Uterus (tissue), 4 donors: ENCODE results near the gene SCAF4. TPM values are rescaled to one million over a fixed set of nuclear protein-coding genes. Genes with fewer than 3 reads are reported as not detected.
"Not testable (repeated sequence)": the region's sequence is repeated elsewhere in the genome, so short reads cannot be mapped to it uniquely, and the experiment has no call there.

Source experiments
- DNase-seq, 2 donors: peaks; one replicate each; pipeline ENCODE4 v3.0.0-alpha.2; 2019 to 2020
- H3K27ac ChIP-seq, 2 donors: fragments of 200-600 bp; sonication (generic); 1 replicate in 1 of 2; 2 replicates in 1 of 2; pipeline ENCODE4 v1.5.1; 2016 to 2018
- H3K27me3 ChIP-seq, 2 donors: fragments of 200-600 bp; sonication (generic); one replicate each; pipeline ENCODE4 v1.5.1; 2018 to 2019; ENCODE audit warnings: control low read depth in 1 of 2
- H3K36me3 ChIP-seq, 2 donors: fragments of 200-600 bp; sonication (generic); one replicate each; pipeline ENCODE4 v1.5.1; 2019; ENCODE audit warnings: control low read depth in 1 of 2
- H3K4me1 ChIP-seq, 2 donors: fragments of 200-600 bp; sonication (generic); one replicate each; pipeline ENCODE4 v1.5.1; 2018 to 2019; ENCODE audit warnings: control low read depth in 1 of 2
- H3K4me3 ChIP-seq, 2 donors: fragments of 200-600 bp; sonication (generic); 1 replicate in 1 of 2; 2 replicates in 1 of 2; pipeline ENCODE4 v1.5.1; 2018 to 2019; ENCODE audit warnings: mild to moderate bottlenecking in 1 of 2
- H3K9me3 ChIP-seq, 2 donors: fragments of 200-600 bp; sonication (generic); one replicate each; pipeline ENCODE4 v1.5.1; 2019; ENCODE audit warnings: control low read depth in 1 of 2
- CTCF ChIP-seq, 4 experiments: fragments of 200-600 bp in 2 of 4; fragments of 450-650 bp in 2 of 4; sonication (generic) in 2 of 4; IDR thresholded peaks; one replicate each; pipeline ENCODE4 v1.5.1; 2016 to 2019; ENCODE audit warnings: antibody characterized with exemption in 4 of 4, mild to moderate bottlenecking in 2 of 4, moderate library complexity in 1 of 4
- POLR2A ChIP-seq, 2 donors: fragments of 450-650 bp; IDR thresholded peaks; one replicate each; pipeline ENCODE4 v1.6.1; 2016; ENCODE audit warnings: antibody characterized with exemption in 2 of 2, mild to moderate bottlenecking in 1 of 2, moderate library complexity in 1 of 2
- intact Hi-C: fragments of 100-400 bp; cut with DNase I; formaldehyde crosslinking; loops from one replicate; pipeline ENCODE4 v1.15.1; 2023; ENCODE audit warnings: low total_unique reads
- total RNA-seq, 4 donors: library from RNA; depleted of rRNA in 3 of 4; stranded (reverse); fragments of >200 nt in 3 of 4; gene quantifications; one replicate each; pipeline versions ENCODE4 v1.1.0 to v1.2.4, GENCODE V29; 2014 to 2023
- donor health status: DM: yes; HTN: yes; CAD: no.

SCAF4 gene
- total RNA-seq, 4 donors from 2014 or later, result 4.9 to 50.5 (median 13.4) TPM

GRCh38 chr21:31634993-31635392 lies 96.9 kb downstream of the SCAF4 start:
- H3K4me1 ChIP-seq, result no peaks in the 10 kb centered on the region
- no peak for TF ChIP-seq POLR2A (IDR thresholded peaks at IDR 0.05)
- H3K9me3 ChIP-seq, result no peaks in the 10 kb centered on the region
- H3K36me3 ChIP-seq, result no peaks in the 10 kb centered on the region
- intact Hi-C loops, result no loop called here
- no peaks in the 10 kb centered on the region for H3K27me3 ChIP-seq
- no peak overlapping the region for H3K4me3 ChIP-seq
- DNase-seq, result no peak
- H3K27ac ChIP-seq, result no peak overlapping the region

GRCh38 chr21:31631881-31632280 lies 100.0 kb downstream of the SCAF4 start:
- H3K36me3 ChIP-seq, H3K27ac ChIP-seq, H3K4me1 ChIP-seq, H3K9me3 ChIP-seq, H3K27me3 ChIP-seq, H3K4me3 ChIP-seq, intact Hi-C loops, DNase-seq: not testable (repeated sequence)

GRCh38 chr21:31629972-31630711 lies 101.8 kb downstream of the SCAF4 start:
- no peaks in the 10 kb centered on the region for H3K27me3 ChIP-seq
- no peak overlapping the region for H3K27ac ChIP-seq
- DNase-seq, result peak; percentile 44 to 68
- H3K36me3 ChIP-seq, result no peaks in the 10 kb centered on the region
- no peak overlapping the region for H3K4me3 ChIP-seq
- TF ChIP-seq CTCF (IDR thresholded peaks at IDR 0.05) (no peak), POLR2A (IDR thresholded peaks at IDR 0.05) (no peak)
- no peaks in the 10 kb centered on the region for H3K9me3 ChIP-seq
- no peaks in the 10 kb centered on the region for H3K4me1 ChIP-seq
- intact Hi-C loops, result no loop called here

GRCh38 chr21:31624961-31625491 lies 106.9 kb downstream of the SCAF4 start:
- Histone ChIP-seq H3K4me3 (no peak overlapping the region), H3K4me1 (no peaks in the 10 kb centered on the region), H3K27me3 (no peaks in the 10 kb centered on the region), H3K36me3 (no peaks in the 10 kb centered on the region), H3K27ac (no peak overlapping the region), H3K9me3 (no peaks in the 10 kb centered on the region)
- DNase-seq, result no peak
- TF ChIP-seq POLR2A (IDR thresholded peaks at IDR 0.05), result no peak
- TF ChIP-seq CTCF (IDR thresholded peaks at IDR 0.05), result no peak
- intact Hi-C loops, result no loop called here

- DNase-seq, result no peak
- H3K36me3 ChIP-seq, result no peaks in the 10 kb centered on the region
- H3K4me1 ChIP-seq, result no peaks in the 10 kb centered on the region
- H3K27ac ChIP-seq, result no peak overlapping the region
- no peak overlapping the region for H3K4me3 ChIP-seq
- intact Hi-C loops, result no loop called here
- H3K27me3 ChIP-seq, result no peaks in the 10 kb centered on the region
- TF ChIP-seq CTCF (IDR thresholded peaks at IDR 0.05), result no peak
- no peak for TF ChIP-seq POLR2A (IDR thresholded peaks at IDR 0.05)
- no peaks in the 10 kb centered on the region for H3K9me3 ChIP-seq
Observed at GRCh38 chr21:31624181-31624580, 107.7 kb downstream of the SCAF4 start.

- TF ChIP-seq POLR2A (IDR thresholded peaks at IDR 0.05) (no peak), CTCF (IDR thresholded peaks at IDR 0.05) (no peak)
- DNase-seq, result no peak
- no peaks in the 10 kb centered on the region for H3K27me3 ChIP-seq
- no peak overlapping the region for H3K4me3 ChIP-seq
- no peaks in the 10 kb centered on the region for H3K9me3 ChIP-seq
- H3K27ac ChIP-seq, result no peak overlapping the region
- intact Hi-C loops, result no loop called here
- H3K36me3 ChIP-seq, result no peaks in the 10 kb centered on the region
- H3K4me1 ChIP-seq, result no peaks in the 10 kb centered on the region
Observed at GRCh38 chr21:31623664-31624063, 108.3 kb downstream of the SCAF4 start.
